Ovary (tissue), 9 donors: ENCODE data around the gene RAB10. TPM values are rescaled to one million over a fixed set of nuclear protein-coding genes. Genes with fewer than 3 reads are reported as not detected.

ENCODE experiments used
- DNase-seq, 5 donors: peaks; one replicate each; pipeline ENCODE4 v3.0.0-alpha.2; 2019 to 2020
- H3K27ac ChIP-seq, 2 donors: fragments of 200-600 bp; one replicate each; pipeline versions ENCODE4 v1.5.1 to v1.8.0; 2019 to 2022
- H3K27me3 ChIP-seq: fragments of 200-600 bp; one replicate; pipeline ENCODE4 v1.8.0; 2022
- H3K36me3 ChIP-seq: fragments of 200-600 bp; sonication (generic); one replicate; pipeline ENCODE4 v1.5.1; 2019
- H3K4me1 ChIP-seq: one replicate; pipeline ENCODE4 v1.8.1; 2013; ENCODE audit warnings: mild to moderate bottlenecking, moderate library complexity; ENCODE audit not compliant: insufficient read depth
- H3K4me3 ChIP-seq: fragments of 200-600 bp; sonication (generic); one replicate; pipeline ENCODE4 v1.5.1; 2017
- H3K9me3 ChIP-seq, 2 donors: fragments of 200-600 bp in 1 of 2; sonication (generic) in 1 of 2; one replicate each; pipeline versions ENCODE4 v1.5.1 to v1.8.1; 2013 to 2019; ENCODE audit warnings: mild to moderate bottlenecking in 1 of 2, moderate library complexity in 1 of 2
- EP300 ChIP-seq: sonication (generic); formaldehyde crosslinking; IDR thresholded peaks from one replicate; pipeline ENCODE4 v1.6.1; 2017; ENCODE audit warnings: antibody characterized with exemption
- POLR2A ChIP-seq: fragments of 450-650 bp; IDR thresholded peaks from one replicate; pipeline ENCODE4 v1.6.1; 2017; ENCODE audit warnings: antibody characterized with exemption, mild to moderate bottlenecking, moderate library complexity
- WGBS, 3 donors: extraction: QIAGEN DNeasy Blood & Tissue Kit in 1 of 3; methylation state at CpG; one replicate each; pipeline versions ENCODE4 v1.1.5 to v1.1.7; 2013 to 2017; 5-methylcytosine and 5-hydroxymethylcytosine counted together
- intact Hi-C, 4 donors: fragments of 100-400 bp; cut with DNase I; formaldehyde crosslinking; loops; one replicate each; pipeline versions ENCODE4 v1.11.0 to v1.15.1; 2022 to 2023
- polyA plus RNA-seq, 2 donors: library from polyadenylated mRNA; stranded (reverse); fragments of 200-250 nt in 1 of 2; fragments of 350-450 nt in 1 of 2; fragmentation: Illumina TruSeq in 1 of 2; extraction: RNeasy Lipid Tissue Mini Kit (QIAGEN cat#74804) in 1 of 2; gene quantifications; one replicate each; pipeline ENCODE4 v1.2.3, GENCODE V29; 2013 to 2014
- total RNA-seq, 7 donors: library from RNA; depleted of rRNA in 2 of 7; stranded (reverse); fragments of >200 nt in 2 of 7; fragmentation: NEBNext Ultra II Directional in 3 of 7; extraction: Animal tissue kit (Norgen Biotek cat#: 25700) in 3 of 7; gene quantifications; one replicate each; pipeline versions ENCODE4 v1.1.0 to v1.2.4, GENCODE V29; 2016 to 2023
- TF ChIP-seq, protein P1 (sequence below), 3 donors: fragments of 450-650 bp in 2 of 3; fragments of 200-600 bp in 1 of 3; IDR thresholded peaks; one replicate each; pipeline versions ENCODE4 v1.5.1 to v1.8.0; 2016 to 2022; ENCODE audit warnings: antibody characterized with exemption in 3 of 3, mild to moderate bottlenecking in 1 of 3
- donor health status: DM: no; HTN: no; CAD: no; lungs with moderate emphysema.
- donor health status: DM: no; HTN: no; CAD: no.
- donor health status: Bipolar disorder and iron deficiency.
- donor health status: DM: yes; HTN: yes; CAD: no.
- donor health status: DM: no; HTN: no; CAD: no.
- donor health status: DM: yes; HTN: yes; CAD: no.

Gene RAB10
- total and polyA plus RNA-seq, 9 donors = 37.6 to 112 (median 93.6) TPM

DNA sequence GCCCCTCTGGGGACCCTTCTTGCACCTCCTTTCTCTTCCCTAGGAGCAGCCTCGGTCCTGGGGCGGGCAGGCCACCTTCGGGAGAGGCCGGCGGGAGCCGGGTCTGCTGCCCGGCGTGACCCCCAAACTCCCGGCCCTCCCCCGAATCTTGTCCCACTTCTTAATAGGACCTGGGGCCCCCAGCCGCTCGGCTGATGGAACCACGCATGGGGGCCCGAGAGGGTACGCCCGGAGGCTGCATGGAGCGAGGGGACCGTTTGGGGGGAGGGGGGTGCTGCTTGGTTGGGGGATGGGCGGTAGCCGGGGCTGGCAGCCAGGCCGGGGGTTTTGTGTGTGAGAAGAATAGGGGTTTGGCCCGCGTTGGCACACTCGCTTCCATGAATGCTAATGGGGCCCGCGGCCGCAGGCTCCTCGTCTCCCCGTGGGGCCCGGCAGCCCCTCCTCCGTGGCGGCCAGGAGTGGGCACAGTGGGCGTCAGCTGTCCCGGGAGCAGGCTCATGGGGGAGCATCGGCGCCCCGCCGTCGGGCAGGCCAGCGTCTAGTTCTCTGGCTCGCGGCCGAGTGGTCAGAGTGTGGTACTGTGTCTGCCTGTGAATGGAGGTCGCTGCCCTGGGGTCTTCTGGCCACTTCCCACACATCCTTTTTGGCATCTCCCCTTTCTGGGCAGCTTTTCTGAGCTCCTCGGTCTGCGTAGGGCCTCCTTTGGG lies 140.0 kb downstream of the RAB10 start:
- intact Hi-C loops = no loop called here
- H3K9me3 ChIP-seq = no peaks in the 10 kb centered on the region
- WGBS, 3 donors = 21 to 30% (median 26%) methylated on average over 44 to 46 of the region's 46 CpGs
- H3K4me3 ChIP-seq = no peak overlapping the region
- H3K4me1 ChIP-seq = peaks cover under 1% of the 10 kb centered on the region
- no peak overlapping the region for H3K27ac ChIP-seq
- TF ChIP-seq EP300 = no peak
- TF ChIP-seq, protein P1, sequence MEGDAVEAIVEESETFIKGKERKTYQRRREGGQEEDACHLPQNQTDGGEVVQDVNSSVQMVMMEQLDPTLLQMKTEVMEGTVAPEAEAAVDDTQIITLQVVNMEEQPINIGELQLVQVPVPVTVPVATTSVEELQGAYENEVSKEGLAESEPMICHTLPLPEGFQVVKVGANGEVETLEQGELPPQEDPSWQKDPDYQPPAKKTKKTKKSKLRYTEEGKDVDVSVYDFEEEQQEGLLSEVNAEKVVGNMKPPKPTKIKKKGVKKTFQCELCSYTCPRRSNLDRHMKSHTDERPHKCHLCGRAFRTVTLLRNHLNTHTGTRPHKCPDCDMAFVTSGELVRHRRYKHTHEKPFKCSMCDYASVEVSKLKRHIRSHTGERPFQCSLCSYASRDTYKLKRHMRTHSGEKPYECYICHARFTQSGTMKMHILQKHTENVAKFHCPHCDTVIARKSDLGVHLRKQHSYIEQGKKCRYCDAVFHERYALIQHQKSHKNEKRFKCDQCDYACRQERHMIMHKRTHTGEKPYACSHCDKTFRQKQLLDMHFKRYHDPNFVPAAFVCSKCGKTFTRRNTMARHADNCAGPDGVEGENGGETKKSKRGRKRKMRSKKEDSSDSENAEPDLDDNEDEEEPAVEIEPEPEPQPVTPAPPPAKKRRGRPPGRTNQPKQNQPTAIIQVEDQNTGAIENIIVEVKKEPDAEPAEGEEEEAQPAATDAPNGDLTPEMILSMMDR (IDR thresholded peaks at IDR 0.05) = no peak
- no peak for TF ChIP-seq POLR2A
- no peak for DNase-seq
- no peaks in the 10 kb centered on the region for H3K27me3 ChIP-seq
- no peaks in the 10 kb centered on the region for H3K36me3 ChIP-seq

DNA sequence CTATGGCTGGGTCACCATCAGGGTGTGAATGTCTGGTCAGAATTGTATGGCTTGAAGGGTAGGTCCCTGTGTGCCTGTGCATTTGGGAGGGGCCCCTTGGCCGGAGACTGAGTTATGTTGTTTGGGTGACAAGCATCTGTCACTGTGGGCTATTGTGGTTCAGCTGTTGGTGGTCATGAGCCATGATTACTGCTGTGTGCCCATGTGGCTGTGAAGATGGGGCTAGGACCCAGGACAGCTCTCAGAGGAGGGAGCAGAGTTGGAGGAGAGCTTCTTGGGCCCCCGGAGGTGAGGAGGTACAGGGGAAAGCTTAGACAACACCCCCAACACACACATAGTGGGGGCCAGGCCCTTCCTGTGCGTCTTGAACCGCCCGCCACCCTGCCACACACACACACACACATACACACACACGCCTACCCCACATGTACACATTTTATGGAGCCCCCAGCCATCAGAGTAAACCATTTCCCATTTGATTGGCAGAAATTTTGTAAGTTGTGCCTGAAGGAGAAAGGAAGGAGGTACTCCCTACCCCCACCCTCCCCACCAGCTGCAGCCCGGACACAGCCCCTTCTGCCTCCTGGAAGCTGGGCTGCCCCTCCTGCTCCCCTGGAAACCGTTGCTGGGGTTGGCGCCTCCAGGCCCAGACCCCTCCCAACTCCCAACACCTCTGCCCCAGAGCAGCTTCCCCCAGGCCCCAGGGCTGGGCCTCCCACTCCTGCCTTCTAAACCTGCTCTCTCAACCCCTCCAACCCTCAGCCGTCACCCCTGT lies 141.0 kb downstream of the RAB10 start:
- TF ChIP-seq EP300 = no peak
- no peak for TF ChIP-seq POLR2A
- TF ChIP-seq, protein P1 (IDR thresholded peaks at IDR 0.05) = no peak
- peaks cover 5% of the 10 kb centered on the region for H3K4me1 ChIP-seq
- H3K27ac ChIP-seq = no peak overlapping the region
- no peaks in the 10 kb centered on the region for H3K27me3 ChIP-seq
- no peaks in the 10 kb centered on the region for H3K9me3 ChIP-seq
- WGBS, 3 donors = 78 to 85% (median 79%) methylated on average over 9 to 10 of the region's 10 CpGs
- H3K36me3 ChIP-seq = no peaks in the 10 kb centered on the region
- intact Hi-C loops = no loop called here
- no peak for DNase-seq
- H3K4me3 ChIP-seq = no peak overlapping the region

DNA sequence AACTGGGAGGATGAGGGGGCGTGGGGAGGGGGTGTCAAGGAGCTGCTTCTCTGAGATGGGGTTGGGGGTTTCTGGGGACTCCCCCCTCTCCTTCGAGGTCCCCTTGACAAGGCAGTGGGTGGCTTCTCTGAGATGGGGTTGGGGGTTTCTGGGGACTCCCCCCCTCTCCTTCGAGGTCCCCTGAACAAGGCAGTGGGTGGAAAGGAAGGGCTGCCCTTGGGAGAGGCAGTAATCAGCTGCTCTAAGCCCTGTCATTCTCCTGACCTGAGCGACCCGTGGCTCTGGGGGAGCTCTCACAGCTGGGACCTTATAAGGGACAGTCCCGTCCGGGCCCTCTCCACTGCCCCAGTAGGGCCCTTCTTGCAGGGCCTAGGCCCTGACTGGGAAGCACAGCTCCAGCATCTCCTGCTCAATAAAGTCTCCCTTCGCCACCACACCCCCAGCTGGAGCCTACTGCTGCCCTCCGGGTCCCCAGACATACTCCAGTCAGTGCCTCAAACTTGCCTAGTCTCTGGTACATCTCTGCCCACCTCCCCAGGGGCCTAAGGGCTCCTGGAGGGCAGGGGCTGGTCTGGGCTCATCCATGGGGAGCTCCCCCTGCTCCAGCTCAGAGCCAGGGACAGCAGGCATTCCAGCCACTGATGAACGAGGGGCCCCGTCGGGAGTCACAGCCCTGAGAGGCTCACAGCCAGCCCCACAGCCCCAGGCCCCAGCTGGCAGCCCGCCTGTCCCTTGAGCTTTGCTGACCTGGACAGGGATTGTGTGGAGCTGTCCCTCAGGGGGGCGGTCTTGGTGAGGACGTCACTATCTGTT lies 141.8 kb downstream of the RAB10 start:
- no peaks in the 10 kb centered on the region for H3K27me3 ChIP-seq
- DNase-seq = no peak
- peaks cover 5% of the 10 kb centered on the region for H3K4me1 ChIP-seq
- H3K4me3 ChIP-seq = no peak overlapping the region
- H3K9me3 ChIP-seq = no peaks in the 10 kb centered on the region
- intact Hi-C loops = no loop called here
- WGBS, 3 donors = 73 to 75% (median 74%) methylated on average over 15 of the region's 15 CpGs
- H3K27ac ChIP-seq = no peak overlapping the region
- TF ChIP-seq EP300 (no peak), POLR2A (no peak)
- TF ChIP-seq, protein P1 (IDR thresholded peaks at IDR 0.05) = no peak
- no peaks in the 10 kb centered on the region for H3K36me3 ChIP-seq

DNA sequence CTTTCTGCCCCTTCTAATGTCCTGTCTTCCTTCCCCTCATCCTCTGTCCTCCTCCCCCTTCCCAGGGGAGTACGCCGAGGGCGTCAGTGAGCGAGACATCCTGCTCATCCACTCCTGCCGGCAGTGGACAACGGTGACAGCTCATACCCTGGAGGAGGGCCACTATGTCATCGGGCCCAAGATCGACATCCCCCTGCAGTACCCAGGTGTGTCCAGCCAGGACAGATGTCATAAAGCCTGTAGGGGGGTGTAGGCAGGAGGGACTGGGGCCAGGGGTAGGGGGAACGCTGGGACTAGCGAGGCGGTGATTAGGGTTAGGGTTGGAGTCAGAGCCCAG lies 142.4 kb downstream of the RAB10 start:
- no peaks in the 10 kb centered on the region for H3K27me3 ChIP-seq
- H3K36me3 ChIP-seq = no peaks in the 10 kb centered on the region
- DNase-seq = no peak
- no peak overlapping the region for H3K4me3 ChIP-seq
- TF ChIP-seq POLR2A = no peak
- TF ChIP-seq, protein P1 (IDR thresholded peaks at IDR 0.05) = no peak
- no peak for TF ChIP-seq EP300
- H3K27ac ChIP-seq = no peak overlapping the region
- 80 to 89% (median 83%) methylated on average over 11 of the region's 11 CpGs for WGBS, 3 donors
- H3K4me1 ChIP-seq = peaks cover 5% of the 10 kb centered on the region
- H3K9me3 ChIP-seq = no peaks in the 10 kb centered on the region
- intact Hi-C loops = no loop called here
